8988T (cell line): ENCODE data around the gene TSPAN14.
"Not testable (repeated sequence)": the region's sequence is repeated elsewhere in the genome, so short reads cannot be mapped to it uniquely, and the experiment has no call there.

ENCODE experiments used
- DNase-seq: peaks from one replicate; pipeline ENCODE4 v3.0.0; 2011

The TSPAN14 gene

DNA sequence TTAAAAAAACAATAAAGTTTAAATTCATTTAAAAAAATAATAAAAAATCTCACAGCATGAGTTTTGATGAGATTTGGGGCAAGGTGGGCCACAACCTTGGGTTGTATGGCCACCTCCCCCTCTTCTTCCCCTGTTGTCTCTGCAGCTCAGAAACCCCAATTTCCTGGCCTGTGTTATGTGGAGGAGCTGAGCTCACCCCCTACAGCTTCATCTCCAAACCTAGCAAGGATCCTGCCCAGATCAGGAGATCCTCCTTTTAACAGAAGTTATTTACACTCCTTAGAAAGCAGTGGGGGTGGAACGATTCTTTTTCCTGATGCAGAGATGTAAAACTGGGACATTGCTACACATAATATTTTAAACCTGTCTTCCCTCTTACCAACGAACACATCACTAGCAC, 76.7 kb downstream of the TSPAN14 start:
- DNase-seq, result no peak

DNA sequence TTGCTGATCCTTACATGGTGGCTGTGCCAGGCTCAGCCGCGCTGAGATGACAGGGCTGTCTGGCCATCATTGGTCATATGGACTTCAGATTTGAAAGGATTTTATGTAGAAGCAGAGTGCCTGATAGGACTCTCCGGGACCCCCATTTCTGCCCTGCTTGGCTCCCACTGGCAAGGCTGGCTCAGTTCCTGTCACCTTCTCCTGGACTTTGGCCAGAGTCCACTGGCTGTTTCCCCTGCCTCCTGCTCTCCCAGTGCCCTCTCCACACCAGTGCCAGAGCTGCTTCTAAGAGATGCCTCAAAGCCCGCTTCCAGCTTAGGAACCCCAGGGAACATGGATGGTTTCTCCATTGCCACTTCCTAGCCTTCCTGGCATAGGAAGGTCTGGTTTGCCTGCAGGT, 78.5 kb downstream of the TSPAN14 start:
- DNase-seq, result no peak

DNA sequence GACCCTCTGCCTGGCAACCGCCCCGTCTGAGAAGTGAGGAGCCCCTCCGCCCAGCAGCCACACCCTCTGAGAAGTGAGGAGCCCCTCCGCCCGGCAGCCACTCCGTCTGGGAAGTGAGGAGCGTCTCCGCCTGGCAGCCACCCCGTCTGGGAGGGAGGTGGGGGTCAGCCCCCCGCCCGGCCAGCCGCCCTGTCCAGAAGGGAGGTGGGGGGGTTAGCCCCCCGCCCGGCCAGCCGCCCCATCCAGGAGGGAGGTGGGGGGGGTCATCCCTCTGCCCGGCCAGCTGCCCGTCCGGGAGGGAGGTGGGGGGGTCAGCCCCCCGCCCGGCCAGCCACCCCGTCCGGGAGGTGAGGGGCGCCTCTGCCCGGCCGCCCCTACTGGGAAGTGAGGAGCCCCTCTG, 79.9 kb downstream of the TSPAN14 start:
- DNase-seq, result not testable (repeated sequence)

DNA sequence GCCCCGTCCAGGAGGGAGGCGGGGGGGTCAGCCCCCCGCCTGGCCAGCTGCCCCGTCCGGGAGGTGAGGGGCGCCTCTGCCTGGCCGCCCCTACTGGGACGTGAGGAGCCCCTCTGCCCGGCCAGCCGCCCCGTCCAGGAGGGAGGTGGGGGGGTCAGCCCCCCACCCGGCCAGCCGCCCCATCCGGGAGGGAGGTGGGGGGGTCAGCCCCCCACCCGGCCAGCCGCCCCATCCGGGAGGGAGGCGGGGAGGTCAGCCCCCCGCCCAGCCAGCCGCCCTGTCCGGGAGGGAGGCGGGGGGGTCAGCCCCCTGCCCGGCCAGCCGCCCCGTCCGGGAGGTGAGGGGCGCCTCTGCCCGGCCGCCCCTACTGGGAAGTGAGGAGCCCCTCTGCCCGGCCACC, 80.5 kb downstream of the TSPAN14 start:
- DNase-seq, result not testable (repeated sequence)

DNA sequence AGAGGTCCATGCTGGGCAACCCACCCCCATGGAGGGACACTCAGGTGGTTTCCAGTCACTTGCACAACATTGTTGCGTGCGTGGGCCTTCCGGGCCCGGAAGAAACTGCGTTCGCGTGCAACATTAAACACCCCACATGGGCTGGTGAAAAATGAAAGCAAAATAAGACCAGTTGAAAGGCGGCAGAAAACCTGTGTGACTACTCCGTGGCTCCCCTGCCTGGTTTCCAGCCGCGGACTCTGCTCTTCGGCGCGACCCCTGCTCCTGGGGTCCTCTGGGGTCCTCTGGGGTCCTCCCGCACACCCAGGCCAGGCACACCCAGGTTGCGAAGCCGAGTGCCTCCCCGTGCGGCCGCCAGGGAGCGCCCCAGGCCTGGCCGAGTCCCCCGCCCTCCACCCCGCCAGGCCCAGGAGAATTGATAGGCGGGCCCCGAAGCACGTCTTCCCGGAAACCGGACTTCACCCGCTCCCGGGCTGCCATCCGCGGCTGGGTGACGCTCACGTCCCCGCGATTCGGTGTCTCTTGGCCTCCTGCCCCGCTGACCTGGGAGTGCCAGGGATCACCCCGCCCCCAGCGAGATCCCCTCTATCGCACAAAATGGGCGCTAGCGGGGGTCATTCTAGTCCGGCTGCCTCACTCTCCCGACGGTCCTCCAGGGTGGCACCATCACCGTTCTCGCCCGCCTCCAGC, 81.7 kb downstream of the TSPAN14 start:
- DNase-seq, result peak; percentile 76

DNA sequence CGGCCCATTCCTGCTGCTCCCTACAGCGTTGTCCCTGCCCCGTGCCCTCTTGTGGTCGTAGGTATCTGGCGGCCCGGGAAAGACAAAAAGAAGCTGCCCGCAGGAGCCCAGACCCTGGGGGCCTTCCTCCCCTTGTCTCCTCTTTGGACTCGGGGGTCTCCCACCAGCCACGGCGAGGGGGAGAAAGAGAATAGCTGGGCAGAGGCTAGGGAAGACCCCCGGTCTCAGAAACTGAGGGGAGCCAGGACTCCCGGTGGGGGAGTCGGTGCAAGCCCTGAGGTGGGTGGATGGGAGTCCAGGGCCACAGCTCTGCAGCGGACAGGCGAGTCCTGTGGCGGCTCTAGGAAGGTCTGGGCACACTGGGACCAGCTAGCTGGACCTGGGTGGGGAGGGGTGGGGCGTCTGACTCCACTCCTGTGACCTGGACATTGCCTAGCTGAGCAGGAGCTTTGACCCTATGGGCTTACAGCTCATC, 82.3 kb downstream of the TSPAN14 start:
- DNase-seq, result peak; percentile 13

DNA sequence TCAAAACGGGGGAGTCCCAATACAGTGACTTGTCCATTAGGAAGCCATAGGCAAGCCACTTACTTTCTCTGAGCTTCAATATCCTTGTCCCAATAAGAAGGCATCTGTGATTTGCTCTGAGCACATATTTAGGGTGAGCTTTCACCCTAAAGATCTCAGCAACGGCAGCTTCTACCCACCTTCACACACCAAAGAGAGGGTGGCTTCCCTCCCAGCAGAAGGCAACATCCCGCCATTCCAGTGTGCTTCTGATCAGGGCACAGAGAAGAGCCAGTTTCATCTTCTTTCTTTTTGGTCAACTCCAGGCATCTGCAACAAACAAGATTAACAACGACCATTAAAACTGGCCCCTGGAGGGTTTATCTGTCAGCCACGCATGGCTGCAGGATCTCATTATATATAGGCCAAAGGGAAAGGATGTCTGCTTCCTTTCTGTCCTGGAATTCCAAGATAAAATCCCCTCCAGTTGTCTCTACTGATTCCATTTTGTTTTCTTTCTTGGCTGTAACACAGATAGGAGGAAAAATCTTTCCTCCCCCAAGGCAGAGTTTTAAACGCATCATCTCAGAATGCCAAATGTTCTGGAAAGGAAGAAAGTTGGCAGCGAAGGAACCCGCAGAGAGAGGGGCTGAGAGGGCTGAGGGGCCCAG, 83.1 kb downstream of the TSPAN14 start:
- DNase-seq, result no peak

DNA sequence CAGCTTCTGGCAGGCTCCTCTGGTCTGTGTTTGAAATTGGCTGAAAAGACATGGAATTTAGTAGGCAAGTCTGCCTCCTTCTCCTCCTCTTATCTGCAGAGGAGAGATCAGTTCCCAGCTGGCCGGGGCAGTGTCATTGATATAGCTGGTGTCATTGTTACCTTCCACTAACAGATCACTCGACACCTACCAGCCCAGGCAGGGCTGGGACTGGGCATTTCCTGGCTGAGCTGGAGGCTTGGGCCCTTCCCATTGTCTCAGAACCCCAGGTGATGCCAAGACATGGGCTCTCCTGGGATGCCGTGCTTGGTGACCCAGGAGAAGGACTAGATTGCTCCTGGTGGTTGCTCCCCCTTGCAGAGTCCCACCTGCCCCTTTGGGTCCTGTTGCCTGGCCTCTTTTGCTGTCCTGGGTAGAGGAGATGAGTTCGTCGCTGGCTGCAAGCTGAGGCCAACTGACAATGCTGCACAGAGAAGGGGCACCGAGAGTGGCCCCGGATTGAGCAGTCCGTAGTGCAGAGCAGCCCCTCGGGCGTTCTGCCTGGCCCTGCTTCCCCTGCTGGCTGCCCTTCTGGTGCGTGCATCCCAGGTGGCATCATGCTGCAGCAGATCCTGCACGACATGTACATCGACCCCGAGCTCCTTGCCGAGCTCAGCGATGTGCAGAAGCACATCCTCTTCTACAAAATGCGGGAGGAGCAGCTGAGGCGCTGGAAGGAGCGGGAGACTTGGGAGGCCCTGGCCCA, 83.8 kb downstream of the TSPAN14 start, which contains the start of gene SH2D4B:
TSS of gene SH2D4B (plus strand) at position 167 of the 745 bp plus-strand sequence. CDS start at position 597, 430 bp downstream.
- DNase-seq, result no peak

DNA sequence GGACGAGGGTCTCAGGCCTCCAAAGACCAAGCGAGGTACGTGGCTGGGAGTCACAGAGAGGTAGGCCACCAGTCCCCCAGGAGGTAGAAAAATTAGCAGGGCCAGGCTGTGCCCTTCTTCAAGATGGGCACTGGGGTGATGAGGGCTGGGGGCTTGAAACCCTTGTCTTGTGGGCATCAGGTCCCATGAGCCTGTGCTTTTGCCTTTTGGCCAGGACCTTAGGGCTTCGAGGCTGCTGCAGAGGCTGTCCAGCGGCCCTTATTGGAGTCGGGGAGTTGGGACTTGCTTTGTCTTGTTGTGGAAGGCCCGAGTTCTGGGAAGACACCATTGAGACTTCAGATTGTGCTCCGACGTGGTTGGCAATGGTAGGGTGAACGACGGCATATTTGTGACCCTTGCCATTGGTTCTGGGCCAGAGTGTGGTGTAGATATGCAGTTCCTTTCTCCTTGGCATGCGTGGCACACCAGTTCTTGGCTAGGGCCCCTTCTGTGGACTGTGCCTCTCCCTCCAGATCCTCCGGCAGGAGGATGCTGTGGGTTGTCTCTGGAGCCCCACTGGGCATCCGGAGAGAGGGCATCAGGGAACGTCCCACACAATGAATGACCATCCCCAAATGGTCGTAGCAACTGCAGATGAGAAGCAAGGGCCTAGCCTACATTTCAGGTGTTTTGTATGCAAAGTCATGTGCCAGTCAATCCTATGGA, 84.5 kb downstream of the TSPAN14 start:
- no peak for DNase-seq

DNA sequence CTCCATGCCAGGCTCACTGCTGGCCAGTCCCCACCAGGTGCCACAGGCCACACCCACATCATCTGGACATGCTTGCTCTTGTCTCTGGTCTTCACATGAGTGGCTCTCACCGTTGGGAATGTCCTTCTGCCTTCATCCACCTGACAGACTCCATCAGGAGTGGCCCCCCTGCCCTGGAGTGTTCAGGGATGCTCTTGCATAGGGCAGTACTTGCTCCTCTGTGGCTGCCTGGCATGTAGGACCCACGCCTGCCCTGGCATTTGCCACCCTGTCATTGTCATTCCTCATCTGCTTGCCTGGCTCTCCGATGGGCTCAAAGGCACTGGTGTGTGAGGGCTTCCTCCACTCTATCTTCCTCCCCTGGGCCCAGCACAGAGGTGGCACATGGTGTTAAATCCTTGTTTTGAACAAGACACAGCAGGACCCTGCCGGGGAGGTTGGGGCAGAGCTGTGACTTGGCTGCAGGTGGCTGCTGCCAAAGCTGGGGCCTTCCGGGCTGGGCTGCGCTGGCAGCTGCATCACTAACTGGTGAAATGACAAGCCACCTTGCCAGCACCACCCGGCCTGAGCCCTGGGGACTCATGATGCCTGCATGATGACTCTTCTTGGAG, 85.4 kb downstream of the TSPAN14 start:
- no peak for DNase-seq

DNA sequence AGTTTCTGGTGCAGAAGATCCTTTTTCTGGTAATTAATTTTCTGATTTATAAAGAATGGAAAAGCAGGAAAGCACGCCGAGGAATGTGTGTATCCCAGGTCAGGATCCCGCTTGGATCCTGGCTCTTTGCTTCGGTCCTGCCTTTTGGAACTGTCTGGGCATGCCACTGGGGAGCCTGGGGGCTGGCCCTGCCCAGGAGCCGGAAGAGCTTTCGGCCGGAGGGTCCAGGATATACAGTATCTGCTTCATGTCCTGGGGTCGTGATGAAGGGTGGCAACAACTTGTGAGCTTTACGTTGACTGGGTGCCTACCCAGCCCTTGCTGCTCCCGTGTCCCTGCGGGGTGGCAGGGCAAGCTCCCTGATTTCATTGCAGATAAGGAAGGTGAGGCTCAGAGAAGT, 86.0 kb downstream of the TSPAN14 start:
- DNase-seq, result no peak

DNA sequence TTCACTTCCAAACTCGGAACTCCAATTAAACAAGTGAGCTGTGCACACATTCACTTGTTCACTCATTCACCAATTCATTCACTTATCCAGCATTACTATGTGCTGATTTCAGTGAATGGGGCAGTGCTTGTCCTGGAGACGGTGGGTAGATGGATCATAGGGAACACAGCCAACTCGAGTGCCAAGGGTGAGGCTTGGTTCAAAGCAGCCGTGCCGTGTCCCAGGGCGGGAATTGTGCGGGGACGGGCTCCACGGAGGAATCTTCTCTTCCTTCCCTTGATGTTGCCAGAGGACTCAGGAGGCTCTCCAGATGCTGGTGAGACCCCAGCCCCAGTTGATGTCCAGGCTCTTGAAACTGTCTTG, 86.5 kb downstream of the TSPAN14 start:
- no peak for DNase-seq

DNA sequence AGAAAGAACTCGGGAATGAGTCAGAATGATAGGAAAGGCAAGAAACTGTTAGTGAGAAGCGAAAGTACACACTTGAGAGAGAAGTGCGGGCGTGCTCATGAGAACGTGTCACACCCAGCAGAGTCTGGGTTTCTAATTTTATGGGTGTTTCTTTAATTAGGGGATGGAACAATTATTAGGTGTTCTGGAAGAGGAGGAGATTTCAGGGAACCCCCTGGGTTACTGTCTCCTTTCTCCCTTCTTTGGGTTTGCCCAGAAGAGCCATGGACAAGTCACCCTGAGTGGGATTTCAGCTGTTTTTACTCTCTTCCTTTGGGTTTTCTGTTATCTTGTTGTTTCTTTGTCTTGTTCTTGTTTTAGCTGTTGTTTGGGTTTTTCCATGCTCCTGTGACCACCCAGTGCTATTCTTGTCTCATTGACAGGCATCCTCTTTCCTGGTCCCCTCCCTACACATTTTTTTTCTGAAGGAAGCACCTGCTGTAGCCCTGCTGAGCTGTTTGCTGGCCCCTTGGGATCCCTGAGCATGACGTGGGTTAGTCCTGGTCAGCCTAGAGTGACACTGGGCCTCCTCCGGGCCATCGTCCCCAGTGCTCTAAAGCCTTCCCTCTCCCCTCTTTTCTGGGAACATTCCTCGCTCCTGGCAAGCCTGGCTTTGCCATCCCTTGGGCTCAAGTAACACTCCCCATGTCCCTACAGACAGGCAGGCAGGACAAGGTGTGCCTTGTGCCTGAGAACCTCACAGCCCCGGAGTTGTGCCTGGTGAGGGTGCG, 87.1 kb downstream of the TSPAN14 start:
- no peak for DNase-seq

DNA sequence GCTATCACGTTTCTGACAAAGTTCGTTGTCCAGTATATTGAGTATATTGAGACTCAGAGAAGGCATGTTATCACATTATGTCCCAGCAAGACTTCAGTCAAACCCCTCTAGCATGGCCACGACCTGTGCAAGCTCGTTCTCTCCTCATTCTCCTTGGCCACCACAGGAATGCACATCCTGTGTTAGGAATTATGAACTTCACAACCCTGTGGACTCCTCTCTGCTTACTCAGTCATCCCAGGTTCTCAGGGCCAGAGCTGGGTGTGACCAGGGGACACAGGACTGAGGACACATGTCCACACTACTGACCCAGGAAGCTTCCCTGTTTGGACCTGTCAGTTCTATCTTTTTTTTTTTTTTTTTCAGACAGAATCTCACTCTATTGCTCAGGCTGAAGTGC, 87.9 kb downstream of the TSPAN14 start:
- no peak for DNase-seq

DNA sequence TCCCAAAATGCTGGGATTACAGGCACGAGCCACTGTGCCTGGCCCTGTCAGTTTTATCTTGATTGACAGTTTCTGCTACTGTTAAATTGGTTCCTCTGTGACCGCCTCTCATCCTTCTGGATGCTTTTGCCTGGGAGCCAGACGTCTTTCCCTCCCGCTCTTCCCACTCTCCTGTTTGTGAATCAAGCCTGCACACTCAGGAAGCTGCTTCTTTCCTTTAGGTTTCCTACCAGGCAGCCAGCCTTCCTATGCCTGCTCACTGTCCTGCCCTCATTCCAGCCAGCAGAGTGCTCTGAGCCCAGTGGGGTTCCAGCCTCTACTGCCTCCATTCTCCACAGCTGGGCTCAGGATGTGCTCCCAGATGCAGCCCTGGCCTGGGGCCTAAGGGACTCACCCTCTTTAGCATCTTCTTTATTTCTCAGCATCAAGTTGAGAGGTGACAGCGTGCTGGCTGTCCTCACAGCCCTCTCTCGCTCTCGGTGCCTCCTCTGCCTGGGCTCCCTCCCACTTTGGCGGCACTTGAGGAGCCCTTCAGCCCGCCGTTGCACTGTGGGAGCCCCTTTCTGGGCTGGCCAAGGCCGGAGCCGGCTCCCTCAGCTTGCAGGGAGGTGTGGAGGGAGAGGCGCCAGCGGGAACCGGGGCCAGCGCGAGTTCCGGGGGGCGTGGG, 88.7 kb downstream of the TSPAN14 start:
- DNase-seq, result no peak

DNA sequence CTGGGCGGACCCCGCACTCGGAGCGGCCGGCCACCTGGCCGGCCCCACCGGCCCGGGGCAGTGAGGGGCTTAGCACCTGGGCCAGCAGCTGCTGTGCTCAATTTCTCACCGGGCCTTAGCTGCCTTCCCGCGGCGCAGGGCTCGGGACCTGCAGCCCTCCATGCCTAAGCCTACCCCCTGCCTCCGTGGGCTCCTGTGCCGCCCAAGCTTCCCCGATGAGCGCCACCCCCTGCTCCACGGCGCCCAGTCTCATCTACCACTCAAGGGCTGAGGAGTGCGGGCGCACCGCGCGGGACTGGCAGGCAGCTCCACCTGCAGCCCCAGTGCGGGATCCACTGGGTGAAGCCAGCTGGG, 89.2 kb downstream of the TSPAN14 start:
- not testable (repeated sequence) for DNase-seq

DNA sequence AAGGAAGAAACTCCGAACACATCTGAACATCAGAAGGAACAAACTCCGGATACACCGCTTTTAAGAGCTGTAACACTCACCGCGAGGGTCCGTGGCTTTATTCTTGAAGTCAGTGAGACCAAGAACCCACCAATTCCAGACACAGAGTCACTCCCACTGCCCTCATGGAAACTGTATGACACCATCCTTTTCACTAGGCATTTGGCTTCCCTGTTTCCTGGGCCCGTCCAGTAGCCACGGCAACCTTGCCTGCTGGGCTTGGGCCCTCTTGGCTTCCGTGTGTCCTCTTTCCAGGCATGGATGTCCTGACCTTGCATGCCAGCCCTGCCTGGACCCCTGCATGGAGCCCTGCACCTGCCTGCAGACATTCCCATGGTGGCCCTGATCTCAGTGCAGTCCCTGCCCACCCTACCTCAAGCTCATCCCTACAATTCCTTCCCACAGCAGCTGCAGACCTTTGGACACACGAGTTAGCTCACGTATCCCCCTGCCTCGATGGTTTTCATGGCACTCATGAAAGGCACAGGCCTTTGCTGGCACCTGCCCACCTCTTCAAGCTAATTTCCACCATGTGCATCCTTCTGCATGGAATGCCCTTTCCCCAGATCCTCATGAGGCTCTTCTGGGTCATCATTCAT, 90.3 kb downstream of the TSPAN14 start:
- DNase-seq, result no peak

DNA sequence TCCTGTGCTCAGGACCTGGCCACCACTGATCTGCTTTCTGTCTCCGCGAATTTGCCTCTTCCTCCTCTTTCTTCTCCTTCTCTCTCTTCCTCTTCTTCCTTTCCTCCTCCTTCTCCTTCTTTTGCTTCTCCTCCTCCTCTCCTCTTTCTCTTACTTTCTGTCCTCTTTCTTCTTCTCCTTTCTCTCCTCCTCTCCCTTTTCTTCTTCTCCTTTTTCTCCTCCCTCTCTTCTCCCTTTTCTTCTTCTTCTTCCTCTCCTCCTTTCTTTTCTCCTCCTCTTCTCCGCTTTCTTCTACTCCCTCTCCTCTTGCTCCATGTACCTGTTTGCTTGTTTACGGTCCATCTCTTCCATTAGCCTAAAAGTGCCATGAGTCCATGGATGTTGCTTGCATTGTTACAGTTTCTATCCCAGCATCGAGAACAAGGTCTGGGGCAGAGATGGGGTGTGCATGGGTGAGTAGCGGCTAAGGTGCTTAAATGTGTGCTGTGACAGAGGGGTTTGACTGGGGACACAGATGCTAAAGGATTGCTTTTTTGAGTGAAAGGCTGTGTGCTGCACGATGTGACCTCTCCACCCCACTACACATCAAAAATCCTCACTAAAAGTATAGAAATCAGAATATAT, 91.3 kb downstream of the TSPAN14 start:
- no peak for DNase-seq

DNA sequence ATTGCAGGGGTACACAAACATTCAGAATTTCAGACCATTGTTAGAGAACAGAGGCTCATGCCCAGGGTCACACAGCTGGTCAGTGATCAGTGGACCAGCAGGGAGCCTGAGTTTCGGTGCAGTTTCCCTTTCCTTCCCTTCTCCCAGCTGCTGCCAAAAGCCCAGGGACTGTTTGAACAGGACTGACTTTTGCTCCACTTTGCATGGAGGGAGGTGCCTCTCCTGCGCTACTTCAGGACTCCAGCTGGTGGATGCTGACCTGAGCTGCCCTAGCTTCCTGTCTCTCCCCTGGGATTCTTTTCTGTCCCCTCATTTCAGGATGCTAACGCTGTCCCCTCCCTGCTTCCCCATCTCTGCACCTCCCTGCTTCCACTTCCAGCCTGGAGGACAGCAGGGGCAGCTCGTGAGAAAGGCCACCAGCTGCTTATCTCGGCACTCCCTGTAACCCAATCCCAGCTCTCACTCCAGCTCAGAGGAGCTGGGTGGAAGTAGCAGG, 98.1 kb downstream of the TSPAN14 start:
- DNase-seq, result no peak

DNA sequence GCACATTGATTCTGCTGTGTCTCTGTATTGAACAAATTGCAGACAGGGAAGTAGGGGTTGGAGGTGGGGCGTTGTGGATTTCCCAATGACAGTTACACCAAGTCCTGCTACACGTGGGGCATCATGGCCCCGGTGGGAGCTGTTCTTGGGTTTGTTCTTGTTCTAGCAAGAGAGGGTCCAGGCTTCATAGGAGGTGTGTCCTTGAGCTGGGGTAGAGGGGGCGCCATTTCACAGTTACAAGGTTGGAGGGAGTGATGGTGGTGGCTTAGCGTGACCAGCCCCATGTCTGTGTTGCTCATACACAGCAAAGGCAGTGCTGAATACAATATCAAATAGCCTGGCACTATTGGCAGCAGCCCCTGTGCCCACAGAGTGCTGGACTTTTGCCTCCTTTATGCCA, 99.3 kb downstream of the TSPAN14 start:
- no peak for DNase-seq
